IPS-18c (cell line): ENCODE data around the gene HMCN1.
"Not testable (repeated sequence)": the region's sequence is repeated elsewhere in the genome, so short reads cannot be mapped to it uniquely, and the experiment has no call there.

ENCODE experiments used
- H3K4me3 ChIP-seq: 2 replicates; pipeline ENCODE4 v1.7.0; 2013; ENCODE audit warnings: low read depth, mild to moderate bottlenecking, low read length, moderate library complexity; ENCODE audit not compliant: insufficient read depth
- H3K9me3 ChIP-seq: one replicate; pipeline ENCODE4 v1.6.1; 2013; ENCODE audit warnings: mild to moderate bottlenecking, low read length, moderate library complexity; ENCODE audit not compliant: control insufficient read depth, insufficient read depth

The HMCN1 gene

DNA sequence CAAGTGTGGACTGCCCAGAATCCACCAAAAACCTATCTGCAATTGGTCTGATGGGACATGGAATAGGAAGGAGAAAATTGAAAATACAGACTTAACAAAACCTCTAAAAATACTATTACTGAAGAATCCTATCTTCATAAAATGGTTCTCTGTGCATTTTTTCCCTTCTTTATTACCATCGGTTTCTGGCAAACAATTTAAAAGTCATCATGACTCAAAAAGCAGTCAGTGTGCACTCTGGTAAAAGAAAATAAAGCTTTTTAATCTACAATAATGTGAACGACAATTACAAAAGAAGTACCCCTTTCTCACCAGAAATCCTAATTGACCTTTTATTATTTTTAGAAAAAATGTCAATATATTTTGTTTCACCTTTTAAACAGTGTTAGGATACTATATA lies 454.5 kb downstream of the HMCN1 start:
- Histone ChIP-seq H3K9me3 (peaks cover 3% of the 10 kb centered on the region), H3K4me3 (no peak overlapping the region)

DNA sequence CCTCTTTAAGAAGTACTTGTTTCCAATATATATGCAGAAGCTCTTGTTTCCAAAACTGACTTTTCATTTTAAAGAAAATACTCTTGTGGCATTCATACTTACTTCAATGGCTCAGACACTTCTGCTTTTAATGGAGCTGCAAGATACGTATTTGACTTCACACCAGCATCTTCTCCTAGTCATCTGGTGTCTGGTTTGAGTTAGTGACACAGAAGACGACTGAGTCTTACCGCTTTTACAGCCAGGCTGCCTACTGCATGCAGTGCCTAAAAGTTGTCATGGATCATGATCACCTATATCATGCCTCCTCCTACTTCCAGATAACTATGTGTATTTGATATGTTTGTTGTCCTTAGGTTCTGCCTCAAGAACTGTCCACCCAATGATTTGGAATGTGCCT lies 455.0 kb downstream of the HMCN1 start:
- Histone ChIP-seq H3K9me3 (peaks cover 5% of the 10 kb centered on the region), H3K4me3 (no peak overlapping the region; the same call in 1 of the 2 replicates)

DNA sequence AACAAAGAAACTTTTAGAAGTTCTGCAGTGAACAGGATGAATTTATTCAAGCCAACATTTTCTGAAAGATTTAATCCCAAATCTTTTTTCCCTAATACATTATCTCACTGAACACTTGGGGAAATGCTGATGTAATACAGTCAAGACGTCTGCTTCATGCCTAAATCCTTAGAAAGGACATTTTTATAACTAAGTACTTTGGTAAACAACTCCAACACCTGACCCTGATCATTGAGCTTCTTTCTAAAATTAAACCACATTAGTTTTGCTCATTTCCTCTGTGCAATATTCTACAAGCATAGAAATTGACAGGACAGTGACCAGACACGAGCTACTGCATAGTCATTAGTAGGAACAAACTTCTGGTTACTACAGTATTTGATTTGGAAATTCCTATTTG lies 457.3 kb downstream of the HMCN1 start:
- no peak overlapping the region for H3K4me3 ChIP-seq
- H3K9me3 ChIP-seq = peaks cover 8% of the 10 kb centered on the region

DNA sequence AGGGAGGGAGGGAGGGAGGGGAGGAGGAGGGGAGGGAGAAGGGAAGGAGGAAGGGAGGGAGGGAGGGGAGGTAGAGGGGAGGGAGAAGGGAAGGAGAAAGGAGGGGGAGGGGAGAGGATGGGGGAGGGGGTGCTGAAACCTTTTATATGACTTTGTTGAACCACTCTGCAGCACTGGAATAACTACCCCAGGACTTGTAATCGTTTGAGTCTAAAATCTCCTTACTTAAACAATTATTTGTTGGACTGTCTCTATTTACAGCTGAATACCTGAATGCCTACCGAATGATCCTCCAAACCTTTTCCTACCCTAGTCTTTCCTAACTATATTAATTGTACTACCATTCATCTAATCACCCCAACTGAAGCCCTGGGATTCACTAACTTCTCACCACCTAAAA lies 459.0 kb downstream of the HMCN1 start:
- H3K4me3 ChIP-seq = no peak overlapping the region
- H3K9me3 ChIP-seq = peaks cover 8% of the 10 kb centered on the region

DNA sequence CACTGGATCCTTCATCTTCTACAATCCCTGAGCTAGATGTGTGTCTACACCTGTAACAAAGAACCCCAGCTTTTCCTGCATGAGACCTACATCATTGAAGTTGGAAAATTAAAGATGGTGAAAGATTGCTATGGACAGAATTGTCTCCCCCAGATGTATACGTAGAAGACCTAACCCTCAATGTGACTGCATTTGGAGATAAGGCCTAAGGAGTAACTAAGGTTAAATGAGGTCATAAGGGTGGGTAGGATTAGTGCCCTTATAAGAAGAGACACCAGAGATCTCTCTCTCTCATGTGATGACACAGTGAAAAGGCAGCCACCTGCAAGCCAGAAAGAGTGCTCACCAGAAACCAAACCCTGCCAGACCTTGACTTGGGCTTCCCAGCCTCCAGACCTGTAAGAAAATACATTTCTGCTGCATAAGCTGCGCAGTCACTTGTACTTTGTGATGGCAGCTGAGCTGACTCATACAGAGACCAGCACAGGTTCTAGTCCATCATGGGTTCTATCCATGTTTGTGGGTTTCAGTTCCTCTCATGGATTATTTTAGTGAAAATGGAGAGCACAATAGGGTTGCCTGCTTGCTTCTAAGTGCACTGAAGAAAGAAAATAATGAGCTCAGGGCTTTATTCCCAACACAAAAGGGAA lies 460.0 kb downstream of the HMCN1 start:
- Histone ChIP-seq H3K9me3 (peaks cover 5% of the 10 kb centered on the region), H3K4me3 (no peak overlapping the region)

- Histone ChIP-seq H3K4me3 (no peak overlapping the region), H3K9me3 (peaks cover 5% of the 10 kb centered on the region)
Measured at GRCh38 chr1:186195377-186195931, 461.3 kb downstream of the HMCN1 start.

DNA sequence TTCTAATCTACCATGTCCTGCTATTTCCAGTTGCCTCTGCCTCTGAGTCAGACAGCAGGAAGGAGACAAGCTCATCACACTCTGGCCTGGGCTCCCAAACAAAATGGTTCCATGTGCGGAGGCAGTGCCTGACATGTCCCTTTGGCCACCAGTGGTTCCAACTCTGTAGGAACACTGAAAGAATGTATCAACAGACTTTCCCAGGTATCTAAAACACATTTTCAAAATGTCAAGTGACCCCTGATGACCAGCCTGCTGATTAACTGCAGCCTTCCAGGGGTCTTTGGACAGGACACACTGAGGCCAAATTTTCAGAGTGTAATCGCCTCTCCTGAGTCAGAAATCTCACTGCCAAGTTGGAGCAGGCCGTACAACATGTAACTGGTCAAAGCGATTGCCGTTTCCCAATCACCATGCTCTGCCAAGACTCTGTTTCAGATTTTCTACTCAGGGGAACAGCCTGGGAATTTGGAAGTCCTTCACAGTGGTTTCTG lies 468.1 kb downstream of the HMCN1 start:
- Histone ChIP-seq H3K4me3 (no peak overlapping the region), H3K9me3 (no peaks in the 10 kb centered on the region)

- no peak overlapping the region for H3K4me3 ChIP-seq
- no peaks in the 10 kb centered on the region for H3K9me3 ChIP-seq
Measured at GRCh38 chr1:186202776-186203175, 468.6 kb downstream of the HMCN1 start.

- H3K4me3 ChIP-seq = no peak overlapping the region
Measured at GRCh38 chr1:186206048-186206570, 471.9 kb downstream of the HMCN1 start.

GRCh38 chr1:186207391-186208085 lies 473.3 kb downstream of the HMCN1 start:
- H3K9me3 ChIP-seq = no peaks in the 10 kb centered on the region
- H3K4me3 ChIP-seq = no peak overlapping the region

More at GRCh38 chr1:186206048-186206570, 471.9 kb downstream of the HMCN1 start:
- no peaks in the 10 kb centered on the region for H3K9me3 ChIP-seq

DNA sequence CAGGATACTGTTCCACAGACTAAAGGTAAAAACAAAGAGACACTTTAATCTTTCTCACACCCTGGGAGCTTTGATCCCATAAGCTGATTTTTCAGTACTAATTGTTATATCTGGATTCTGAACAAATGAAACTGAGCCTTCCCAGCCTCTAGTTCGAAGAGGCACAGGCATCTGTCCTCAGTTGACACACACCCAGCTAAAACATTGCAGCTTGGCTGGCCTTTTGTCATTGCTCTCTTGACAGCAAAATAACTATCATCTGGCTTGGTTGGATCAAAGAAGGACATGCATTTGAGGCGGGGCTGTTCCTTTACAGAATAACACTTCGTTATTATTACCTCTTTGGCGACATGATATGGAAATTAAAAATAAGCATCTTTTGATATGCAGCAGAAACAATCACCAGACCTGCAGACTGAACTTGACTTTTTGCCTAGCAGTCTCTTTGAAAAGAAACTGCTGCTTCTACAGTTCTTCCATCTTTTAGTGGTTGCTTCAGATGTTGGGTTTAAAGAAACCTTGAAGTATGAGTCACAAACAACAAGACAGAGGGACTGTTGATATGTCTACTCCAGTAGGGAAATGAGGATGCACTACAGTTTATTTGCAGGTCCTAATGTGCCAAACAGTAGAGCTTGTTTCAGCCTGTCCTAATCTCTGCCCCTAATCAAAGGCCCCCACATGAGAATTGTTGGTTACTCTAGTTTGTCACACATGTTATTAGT lies 474.4 kb downstream of the HMCN1 start:
- Histone ChIP-seq H3K4me3 (no peak overlapping the region), H3K9me3 (no peaks in the 10 kb centered on the region)

DNA sequence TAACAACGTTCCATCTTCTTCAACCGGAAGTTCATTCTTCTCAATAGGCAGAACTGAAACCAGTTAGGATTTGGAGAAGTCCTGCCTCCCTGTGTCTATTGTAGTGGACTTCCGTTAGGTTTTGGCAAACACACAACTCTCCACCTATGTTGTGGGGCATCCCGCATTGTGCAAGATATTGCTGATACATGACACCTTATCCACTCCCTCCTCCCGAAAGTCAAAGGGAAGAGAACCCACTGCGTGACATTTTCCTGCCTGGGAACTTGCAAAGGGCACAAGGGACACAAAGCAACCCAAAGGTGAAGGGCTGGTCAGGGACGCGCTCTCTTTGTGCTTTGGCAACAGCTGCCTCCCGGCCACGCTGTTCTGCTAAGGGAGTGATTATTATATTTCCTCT lies 476.1 kb downstream of the HMCN1 start:
- H3K9me3 ChIP-seq = no peaks in the 10 kb centered on the region
- no peak overlapping the region for H3K4me3 ChIP-seq

DNA sequence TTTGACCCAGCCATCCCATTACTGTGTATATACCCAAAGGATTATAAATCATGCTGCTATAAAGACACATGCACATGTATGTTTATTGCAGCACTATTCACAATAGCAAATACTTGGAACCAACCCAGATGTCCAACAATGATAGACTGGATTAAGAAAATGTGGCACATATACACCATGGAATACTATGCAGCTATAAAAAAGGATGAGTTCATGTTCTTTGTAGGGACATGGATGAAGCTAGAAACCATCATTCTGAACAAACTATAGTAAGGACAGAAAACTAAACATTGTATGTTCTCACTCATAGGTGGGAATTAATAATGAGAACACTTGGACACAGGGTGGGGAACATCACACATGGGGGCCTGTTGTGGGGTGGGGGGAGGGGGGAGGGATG lies 477.4 kb downstream of the HMCN1 start:
- H3K9me3 ChIP-seq, H3K4me3 ChIP-seq: not testable (repeated sequence)

- Histone ChIP-seq H3K4me3 (no peak overlapping the region), H3K9me3 (no peaks in the 10 kb centered on the region)
Measured at GRCh38 chr1:186212568-186213224, 478.5 kb downstream of the HMCN1 start.

GRCh38 chr1:186213225-186213607 lies 479.0 kb downstream of the HMCN1 start:
- no peak overlapping the region for H3K4me3 ChIP-seq
- H3K9me3 ChIP-seq = no peaks in the 10 kb centered on the region

DNA sequence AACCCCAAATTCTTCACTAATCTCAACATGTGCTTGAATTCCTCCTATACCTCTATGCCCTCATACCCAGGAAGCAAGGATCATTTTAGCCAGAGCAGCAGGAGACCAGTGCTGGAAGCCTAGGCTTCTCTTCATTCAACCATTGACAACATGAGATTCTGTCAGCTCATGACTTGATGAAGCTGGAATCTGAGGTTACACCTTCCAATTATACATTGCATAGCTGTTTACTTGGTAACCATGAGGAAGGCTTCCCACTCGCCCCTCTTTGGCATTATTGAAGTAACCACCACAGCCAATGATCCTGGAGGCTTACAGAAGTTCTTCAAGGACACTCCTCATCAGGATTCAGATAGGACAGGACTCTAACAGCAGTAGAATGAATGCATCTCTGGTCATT lies 480.6 kb downstream of the HMCN1 start:
- Histone ChIP-seq H3K4me3 (no peak overlapping the region), H3K9me3 (peaks cover 3% of the 10 kb centered on the region)

GRCh38 chr1:186215636-186216035 lies 481.4 kb downstream of the HMCN1 start:
- Histone ChIP-seq H3K9me3 (peaks cover 3% of the 10 kb centered on the region), H3K4me3 (no peak overlapping the region)
